T-helper 1 cell (primary cell): Measurements from ENCODE around the gene FAM234B.

Experiments used
- DNase-seq, 5 donors: peaks; one replicate each; pipeline ENCODE4 v3.0.0-alpha.2; 2012 to 2020

The FAM234B gene

DNA sequence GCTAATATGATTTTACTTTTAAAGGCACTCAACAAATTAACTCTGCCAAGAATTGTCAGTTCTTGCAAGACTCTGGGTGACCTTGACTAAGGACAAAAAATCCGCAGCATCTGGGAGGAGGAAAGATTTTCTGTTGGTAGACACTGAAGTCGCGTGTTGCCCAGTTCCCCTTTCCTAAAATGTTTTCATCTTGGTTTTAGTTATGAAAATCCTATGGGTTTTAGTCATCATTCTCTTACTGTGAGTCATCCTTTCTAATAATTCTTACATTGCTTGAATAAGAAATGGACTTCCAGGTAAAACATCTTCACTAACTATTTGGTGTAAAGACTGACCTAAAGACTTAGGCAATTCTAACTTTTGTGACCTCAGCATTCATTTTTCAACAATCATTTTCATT is 50.2 kb downstream of the FAM234B start:
- DNase-seq, result no peak

DNA sequence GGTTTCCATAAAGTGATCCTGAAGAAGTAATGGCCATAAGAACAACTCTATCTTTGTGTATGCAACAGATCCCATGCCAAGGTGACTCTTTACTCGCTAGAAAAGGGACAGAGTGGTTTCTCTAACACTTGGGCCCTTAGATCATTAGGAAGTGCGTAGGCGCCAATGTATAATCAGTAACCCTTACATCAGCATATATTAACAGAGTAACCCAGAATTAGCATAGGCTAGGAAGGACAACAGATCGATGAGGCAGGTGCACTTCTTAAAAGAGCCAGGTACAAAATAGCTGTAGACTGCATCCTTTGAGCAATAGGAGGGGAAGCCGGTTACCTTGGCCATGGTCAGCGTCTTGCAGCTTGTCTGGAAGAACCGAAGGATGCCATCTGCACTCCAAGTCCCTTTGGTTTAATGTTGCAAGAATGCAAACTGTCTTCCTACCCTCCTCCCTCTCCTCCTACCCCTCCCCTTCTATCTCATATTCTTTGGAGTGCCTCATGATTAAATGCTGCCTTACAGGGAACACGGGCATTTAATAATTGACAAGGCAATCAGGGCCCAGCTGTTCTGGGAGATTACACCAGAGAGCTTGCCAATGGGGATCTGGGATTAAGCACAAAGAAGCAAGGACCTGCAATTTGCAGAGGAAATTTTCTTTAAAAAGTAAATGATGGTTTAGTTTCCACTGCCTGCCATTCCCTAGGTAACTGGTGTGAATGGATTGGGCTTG is 51.2 kb downstream of the FAM234B start:
- DNase-seq, result no peak

DNA sequence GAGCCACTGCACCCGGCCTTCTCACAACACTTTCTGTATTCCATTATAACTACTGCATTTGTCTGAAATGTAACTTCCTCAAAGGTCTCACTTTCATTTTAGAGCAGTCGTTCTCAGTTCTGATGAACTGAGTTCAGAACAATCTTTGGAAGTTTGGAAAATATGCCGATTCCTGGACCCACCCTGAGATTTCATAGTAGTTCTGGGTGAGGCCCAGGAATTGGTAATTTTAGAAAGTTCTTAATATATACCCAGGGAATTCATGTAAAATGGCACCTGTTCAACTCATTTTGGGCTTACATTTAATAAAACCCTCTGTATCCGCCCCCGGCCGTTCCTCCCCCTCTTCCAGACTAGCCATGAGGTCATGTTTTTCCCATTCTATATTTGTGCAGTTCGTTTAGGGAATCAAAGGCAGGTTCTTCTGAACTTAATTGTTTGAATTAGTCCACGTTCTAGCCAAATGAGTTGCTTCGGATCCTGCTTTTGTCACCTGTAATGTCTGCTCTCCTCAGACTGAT is 53.4 kb downstream of the FAM234B start:
- no peak for DNase-seq

DNA sequence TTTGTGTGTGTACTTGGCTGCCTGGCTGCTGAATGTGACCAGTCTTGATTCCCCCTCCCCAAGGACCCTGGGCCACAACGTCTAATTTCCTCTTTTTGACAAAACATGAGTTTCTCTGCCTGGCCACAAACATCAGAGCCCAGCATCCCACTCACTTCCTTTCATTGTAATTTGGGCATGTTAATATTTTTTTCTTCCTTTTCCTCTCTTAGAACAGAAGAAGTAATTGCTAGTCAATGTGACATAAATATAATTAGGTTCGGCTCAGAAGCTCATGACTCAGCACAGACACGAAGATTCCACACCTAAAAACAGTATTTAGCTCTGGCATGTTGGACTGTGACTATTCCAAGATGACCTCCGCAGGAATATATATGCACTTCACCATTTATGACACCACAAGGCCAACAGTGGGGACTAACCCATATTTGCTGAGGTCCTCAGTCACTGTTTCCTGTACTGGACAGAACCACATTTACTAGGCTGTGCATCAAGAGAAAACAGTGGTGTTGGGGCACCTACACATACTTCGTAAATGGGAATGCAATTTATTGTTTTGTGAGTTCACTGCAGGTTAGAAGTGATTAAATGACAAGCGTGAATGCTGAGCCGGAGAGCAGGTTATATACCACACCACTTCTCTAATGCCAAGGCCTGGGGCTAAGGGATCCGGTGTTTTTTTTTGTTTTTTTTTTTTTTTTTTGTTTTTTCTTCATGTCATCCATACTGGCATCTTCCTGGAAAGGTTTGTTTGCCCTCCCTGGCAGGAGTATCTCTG is 55.1 kb downstream of the FAM234B start:
- DNase-seq, result no peak

DNA sequence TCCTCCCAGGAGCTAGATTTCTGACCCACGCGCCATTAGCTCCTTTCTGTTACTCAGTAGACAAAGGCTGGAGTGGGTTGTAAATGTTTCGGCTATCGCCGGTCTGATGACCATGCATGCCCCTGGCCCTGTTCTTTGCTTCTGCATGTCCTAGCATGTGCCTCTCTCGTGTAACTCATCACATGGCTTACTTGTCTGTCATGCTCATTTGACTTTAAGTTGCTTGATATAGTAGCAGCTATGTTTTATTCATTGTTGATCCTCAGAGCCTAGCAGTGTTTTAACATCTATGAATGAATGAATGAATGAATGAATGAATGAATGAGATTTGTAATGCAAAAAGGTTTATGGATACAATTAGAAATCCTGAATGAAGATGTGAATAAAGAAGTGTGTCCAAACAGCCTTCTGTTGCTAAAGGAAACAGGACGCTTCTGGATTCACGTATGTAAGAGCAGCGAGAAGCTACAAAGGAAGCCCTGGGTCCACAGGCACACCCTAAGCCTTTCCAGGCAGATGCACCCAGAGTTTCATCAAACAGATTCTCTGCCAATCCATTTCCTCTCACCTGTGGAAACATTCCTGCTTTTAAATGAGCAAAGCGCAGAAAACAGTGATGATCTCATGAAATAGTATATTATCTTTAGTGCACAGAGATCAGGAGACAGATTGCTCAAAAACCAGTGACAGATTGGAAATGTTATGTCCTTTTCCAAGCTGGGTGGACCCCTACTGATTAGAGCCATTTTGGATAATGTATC is 55.8 kb downstream of the FAM234B start:
- no peak for DNase-seq

DNA sequence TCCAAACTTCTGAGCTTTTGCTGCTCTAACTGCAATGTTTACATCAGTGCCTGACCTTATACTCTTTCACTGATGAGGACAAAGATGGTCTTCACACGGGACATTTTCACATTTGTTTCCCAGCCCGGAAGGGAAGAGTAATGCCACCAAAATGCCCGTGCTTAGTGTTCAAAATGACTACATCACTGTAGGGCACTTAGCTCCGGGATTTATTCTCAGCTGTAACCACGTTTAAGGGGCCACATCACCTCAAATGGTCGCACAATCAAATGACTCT is 56.4 kb downstream of the FAM234B start:
- no peak for DNase-seq

DNA sequence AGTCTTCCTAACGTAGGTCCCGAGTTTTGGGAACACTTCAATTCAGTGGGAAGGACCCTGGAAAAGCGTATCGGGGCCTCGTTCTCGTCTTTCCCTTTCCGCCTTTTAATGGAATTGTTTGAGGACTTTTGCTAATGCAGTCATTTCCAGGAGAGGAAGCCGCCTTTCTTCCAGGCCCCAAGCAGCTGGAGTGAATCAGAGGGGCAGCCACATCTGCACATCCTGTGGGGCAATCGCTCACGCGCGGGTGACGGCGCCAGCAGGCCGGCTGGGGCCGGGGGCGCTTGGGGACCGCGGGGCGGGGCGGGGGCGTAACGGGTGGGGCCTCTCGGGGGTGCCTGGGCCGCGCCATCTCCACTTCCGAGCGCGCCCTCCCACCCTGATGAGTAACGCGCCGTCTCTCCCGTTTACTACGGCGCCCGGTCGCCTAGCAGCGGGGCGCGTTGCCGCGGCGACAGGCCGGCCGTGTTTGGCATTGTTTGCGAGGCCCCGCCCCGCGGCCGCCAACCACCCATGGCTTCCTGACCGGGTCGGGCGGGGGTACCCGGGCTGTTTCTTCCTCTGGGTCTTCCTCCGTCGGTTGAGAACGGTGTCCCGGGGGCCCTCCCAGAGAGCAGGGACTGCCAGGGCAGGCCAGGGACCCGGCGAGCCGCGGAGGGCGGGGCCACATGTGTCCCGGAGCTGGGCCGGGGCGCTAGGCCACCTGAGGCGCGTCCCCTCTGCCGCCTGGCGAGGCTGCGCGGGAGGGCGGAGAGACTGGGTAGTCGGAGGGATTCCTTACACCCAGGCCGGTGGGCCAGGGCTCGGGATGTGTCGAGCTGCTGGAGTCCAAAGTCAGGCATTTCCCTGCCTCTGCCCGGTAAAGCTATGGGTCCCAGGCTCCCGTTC is 56.9 kb downstream of the FAM234B start:
- DNase-seq, result peak; percentile 87 to 94 (median 90)

DNA sequence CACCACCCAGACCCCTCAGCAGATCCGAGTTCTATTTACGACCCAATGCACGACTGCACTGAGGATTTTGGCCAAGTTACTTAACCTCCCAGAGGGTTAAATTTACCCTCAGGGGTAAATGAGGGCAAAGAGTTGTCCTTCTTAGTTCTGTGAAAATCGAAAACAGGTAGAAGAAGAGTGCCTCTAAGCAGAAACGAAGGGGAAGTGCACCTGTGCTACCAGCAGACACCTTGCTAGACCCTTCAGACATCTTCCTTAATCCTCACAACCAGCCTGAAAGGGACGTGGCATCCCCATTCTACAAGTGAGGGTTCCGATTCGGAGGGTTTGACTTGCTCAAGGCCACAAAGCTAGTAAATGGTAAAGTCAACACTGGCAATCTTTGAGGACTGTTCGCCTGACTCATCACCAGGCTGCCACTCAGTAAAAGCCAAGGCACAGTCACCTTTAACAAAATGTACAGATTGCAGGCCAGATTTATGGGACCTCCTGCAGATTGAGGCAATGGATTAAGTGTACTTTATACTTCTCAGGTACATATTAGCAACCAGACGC is 57.7 kb downstream of the FAM234B start:
- DNase-seq, result peak in 1 of 5 donors; percentile 22

DNA sequence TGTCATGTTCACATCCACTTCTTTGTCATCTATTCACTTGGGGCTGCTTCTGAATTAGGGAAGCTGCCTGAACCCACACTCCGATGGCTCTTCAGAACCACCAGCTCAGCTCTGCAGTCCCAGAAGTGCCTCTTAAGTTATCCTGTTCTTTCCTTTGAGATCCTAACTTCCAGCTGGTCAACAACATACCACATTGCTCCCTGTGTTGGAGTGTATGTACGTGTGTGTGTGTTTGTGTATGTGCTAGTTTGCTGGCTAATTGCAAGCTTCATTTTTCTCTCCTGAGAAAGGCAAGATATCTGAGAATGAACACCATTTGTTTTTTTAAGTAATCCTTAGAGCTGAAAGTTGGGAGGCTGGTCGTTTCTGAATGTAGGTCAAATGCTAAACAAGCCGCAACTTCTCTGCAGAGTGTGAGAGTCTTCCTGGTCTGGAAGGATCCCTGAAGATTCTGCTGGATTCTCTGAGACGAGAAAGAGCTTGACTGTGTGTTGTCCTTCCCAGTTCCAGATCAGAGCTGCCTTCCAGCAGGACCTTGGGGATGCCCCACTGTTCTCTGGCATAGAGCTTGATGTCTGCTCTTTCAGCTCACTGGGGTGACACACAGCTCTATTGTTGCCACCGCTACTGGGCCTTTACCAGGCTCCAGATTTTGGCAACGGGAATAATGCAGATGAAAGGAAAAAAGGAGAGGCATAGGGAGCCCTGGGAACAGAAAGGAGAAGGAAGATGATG is 58.4 kb downstream of the FAM234B start:
- DNase-seq, result no peak

DNA sequence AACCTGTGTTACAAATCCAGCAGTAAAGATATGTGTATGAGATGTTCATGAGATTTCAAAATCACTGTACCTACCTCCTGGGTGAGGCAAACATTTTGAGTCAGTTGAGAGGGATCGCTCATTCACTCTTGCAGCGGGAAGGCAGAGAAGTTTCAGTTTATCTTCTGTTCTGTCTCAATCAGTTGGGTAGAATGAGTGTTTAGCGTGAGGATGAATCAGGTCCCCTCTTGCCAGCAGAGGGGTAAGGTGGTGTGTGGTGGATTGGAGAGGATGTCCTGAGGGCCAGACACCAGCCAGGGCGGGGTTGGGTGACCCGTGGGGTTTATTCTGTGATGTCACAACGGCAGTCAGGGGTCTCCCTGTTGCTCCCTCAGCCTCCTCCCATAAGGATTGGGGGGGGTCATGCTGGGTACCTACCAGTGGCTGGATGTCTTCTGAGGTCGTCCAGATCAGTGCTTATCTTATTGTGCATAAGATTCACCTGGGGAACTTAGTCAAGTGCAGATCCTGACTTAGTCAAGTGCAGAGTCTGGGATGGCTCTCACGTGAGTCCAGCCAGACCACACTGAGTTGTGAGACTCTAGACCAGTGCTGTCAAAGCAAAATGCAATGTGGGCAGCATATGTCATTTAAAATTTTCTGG is 59.3 kb downstream of the FAM234B start, which contains the start of gene GSG1:
GSG1 (minus strand) TSS at position 277 of the 643 bp plus-strand sequence; CDS start at position 122, 155 bp downstream.
- peak in 1 of 5 donors; percentile 57 for DNase-seq

DNA sequence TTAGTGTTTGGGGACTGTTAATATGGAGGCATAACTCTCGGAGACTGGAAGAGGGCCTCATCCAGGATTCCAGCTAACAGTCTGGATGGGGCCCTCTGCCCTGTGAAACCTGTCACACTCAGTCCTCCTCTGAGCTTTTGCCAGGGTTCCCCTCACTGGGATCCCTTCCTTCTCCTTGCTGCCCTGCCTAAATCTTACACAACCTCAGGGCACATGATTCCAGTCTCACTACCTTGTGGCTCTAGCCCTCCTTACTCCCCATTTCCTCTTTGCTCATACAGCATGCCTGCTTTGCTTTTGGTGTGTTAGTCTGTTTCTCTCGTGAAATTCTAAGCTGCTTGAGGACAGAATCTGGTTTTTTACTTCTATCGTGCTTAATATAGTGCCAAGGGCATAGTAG is 60.2 kb downstream of the FAM234B start:
- no peak for DNase-seq

DNA sequence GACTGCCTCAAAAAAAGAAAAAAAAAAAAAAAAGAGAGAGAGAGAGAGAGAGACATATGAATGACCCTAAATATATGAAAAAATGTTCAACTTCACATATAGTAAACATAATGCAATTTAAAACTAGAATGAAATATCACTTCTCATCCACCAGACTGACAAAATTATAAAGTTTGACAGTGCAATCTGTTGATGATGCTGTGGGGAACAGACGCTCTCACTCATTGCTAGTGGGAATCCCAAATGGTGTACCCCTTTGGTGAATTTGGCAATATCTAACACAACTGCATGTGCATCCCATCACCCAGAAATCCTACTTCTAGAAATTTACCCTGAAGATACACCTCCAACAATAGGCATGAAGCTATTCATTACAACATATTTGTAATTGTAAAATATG is 61.6 kb downstream of the FAM234B start:
- no peak for DNase-seq

DNA sequence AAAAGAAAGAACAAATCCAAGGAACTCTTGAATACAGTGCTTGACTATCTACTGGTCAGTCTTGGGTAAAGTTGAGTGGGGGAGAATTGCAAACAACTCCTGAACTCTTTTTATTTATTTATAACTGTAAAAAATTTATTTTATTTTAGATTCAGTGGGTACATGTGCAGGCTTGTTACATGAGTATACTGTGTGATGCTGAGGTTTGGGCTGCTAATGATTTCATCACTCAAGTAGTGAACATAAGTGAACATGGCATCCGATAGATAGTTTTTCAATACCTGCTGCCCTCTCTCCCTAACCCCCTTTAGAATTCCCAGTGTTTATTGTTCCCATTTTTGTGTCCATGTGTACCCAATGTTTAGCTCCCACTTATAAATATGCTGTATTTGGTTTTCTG is 62.5 kb downstream of the FAM234B start:
- DNase-seq, result no peak

DNA sequence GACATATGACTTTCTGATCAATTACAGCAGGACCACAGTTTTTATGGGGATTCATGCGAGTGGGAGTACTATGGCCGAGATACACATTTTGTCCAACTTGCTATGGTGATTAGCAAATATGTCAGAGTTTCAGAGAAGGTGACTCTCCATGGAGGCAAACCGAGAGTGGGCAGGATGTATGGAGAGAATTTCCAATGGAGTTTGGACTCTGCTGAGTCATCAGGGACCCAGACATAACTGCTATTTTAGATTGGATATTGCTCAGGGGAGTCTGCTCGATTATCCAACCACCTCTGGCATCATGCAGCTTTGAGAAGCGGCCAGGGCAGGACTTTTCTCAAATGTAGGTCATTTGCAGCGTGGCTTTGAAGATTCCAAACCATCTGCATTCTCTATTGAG is 68.8 kb downstream of the FAM234B start:
- DNase-seq, result no peak

DNA sequence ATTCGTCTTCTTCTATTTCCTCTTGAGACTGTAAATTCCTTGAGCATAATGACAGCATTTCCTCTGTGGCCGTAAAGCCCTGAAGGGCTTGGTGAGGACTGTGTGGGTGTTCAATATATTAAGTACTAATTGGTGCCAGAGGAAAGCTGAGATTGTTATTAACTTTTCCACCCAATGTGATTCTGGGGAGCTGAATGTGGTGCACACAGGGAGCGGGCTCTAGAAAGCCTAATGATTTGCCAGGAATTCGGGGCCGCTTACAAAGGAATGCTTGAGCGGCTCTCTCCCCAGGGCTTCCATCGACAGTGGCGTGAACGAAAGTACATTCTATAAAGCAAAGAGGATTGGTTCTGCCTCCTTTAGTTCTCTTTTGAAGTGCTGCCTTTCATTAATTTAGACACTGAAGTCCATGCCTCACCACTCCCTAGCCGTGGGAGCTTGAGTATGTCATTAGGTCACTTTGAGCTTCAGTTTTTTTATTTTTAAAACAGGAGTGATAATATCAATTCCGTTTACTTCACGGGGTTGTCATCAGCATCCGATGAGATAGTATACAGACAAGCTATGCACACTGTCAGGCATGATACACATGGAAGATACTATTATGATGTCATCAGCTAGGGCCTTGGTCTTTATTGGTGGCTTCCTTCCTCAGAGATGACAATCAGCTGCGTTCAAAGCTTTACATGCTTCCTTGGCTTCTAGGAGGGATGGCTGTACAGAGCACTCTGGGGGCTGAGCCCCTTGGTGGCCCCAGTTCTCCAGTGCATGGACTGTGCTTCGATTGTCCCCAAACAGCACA is 70.3 kb downstream of the FAM234B start:
- no peak for DNase-seq

DNA sequence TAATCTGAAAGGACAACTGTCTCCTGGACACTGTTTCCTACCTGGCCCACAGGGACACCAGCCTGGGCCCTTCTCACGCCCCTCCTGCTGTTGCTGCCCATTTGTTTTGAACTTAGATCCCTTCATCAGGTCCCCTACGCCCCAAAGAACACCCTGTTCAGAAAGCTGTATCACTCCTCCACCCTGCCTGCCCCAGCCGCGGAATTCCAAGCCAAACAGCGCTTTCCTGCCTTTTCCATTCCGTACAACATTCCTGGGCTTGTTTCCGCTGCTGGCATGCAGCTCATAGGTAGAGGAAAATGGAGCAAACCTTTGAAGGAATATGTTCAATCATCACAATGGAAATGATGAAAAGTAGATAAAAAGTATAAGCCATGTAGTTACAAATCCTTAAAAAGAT is 72.1 kb downstream of the FAM234B start:
- no peak for DNase-seq

DNA sequence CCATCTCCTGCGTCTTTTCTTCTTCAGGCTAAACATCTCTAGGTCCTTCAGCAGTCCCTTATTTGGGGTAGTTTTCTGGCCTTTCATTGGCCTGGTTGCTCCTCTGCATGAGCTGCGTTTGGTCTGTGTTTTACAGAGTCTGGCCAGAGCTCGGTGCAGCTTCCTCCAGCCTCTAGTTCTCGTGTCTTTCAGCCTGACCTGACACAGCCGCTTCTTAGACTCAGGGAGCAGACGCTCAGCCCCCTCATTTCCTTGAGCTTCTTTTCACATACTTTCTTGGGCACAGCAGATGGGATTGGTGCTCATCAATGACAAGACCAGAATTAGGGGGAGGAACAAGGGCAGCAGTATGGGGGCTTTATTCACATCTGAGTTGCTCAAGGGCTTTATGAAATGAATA is 72.8 kb downstream of the FAM234B start:
- DNase-seq, result no peak

DNA sequence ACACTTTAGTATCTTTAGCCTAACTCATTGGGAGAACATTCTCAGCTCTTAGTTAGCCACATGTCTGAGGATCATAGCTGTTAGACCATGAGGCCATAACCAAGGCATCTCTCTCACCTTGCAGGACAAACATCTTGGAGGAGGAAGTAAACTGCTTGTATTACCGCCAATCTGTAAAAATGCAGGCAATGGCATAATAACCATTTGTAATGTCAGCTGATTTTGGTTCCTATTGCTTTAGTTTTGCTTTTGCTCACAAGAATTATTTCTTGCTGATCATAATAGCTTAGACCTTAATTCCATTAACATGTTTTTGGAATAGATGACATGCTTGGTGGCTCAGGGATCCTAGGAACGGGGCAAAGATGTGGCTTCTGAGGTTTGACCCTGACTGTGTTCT is 75.6 kb downstream of the FAM234B start:
- no peak for DNase-seq

DNA sequence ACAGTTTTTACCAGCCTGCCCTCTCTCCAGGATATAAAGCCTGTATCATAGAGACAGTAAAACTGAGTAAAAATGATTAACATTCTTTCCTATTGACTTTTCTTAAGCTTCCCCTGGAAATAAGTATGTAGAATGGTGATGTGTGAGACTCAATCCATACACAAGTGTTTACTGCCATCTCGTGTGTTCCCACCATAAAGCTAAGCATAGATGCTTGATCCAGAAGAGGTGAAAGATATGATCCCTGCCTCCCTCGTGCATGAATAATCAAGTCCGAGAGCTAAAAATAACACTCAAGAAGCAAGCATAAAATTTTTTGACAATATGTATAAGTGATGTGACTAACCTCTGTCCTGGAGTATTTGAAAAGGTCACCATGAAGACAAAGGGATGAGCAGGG is 76.2 kb downstream of the FAM234B start:
- DNase-seq, result no peak

DNA sequence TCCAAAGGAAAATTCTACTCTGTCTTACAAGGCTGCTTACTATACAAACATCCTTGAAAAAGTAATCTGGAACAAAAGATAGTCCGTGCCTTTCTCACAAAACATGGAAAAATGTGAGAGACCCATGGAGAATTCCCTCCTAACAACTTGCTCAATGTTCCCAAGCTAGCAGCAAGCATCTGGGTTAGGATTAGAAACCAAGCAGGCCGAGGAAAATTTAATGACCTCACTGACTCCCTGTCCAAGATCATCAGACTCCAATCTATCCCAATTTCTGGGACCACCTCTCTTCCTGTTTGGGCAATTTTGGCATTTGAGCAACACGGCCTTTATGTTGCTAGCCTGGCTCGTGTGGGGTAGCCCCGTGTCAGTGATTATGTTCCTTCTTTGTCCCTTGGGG is 77.4 kb downstream of the FAM234B start:
- no peak for DNase-seq
